Kidney glomerular epithelial cell (primary cell): ENCODE results near the gene ETS1.

Source experiments
- DNase-seq: peaks from one replicate; lab custom pipeline; 2025; lab: John Stamatoyannopoulos, UW

ETS1 gene

DNA sequence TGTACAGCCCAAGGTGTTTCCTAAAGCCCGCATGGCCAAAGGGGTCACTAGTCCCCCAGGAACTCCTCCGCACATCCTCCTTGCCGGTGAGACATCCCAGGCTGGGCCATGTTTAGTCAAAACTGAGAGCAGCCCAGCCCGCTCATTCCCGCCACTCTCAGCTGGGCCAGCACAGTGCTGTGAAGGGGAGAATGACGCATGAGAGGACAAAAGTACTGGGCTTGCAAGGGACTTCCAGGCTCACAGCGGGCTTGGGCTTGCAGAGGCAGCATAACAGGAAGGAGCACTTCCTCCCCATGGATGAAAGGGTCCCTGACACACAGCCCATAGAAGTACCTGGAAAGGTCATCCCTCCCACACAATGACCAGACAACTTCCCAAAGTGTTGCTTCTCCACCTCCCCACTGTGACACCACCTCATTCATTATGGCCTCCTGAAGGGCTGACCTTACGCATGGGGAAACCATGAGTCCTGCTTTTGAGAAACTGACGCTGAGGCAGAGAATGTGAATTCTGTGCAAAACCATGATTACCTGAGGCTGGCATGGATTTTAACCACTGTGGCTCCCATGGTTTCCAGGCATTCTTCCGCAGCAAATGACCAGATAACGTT is 19.1 kb downstream of the ETS1 start:
- no peak for DNase-seq

DNA sequence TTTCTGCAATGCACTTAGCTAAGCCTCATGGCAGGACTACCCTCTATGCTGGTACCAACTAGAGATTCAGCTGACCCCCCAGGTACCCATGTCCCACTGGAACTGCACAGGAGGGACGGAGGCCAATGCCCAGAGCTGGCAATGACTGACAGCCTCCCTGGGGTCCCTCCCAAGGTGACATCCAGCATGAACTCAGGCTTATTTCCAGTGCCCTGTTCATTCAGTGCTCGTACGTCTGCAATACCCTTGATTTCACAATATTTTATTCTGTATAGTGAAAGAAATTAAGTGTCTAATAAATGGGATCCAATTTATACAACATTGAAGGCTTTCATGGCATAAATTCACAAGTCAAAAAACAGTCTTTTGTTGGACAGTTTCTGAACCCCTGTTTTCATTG is 20.2 kb downstream of the ETS1 start:
- no peak for DNase-seq

- DNase-seq = no peak
Observed at GRCh38 chr11:128565881-128566280, 21.5 kb downstream of the ETS1 start.

GRCh38 chr11:128564642-128565245 is 22.6 kb downstream of the ETS1 start:
- DNase-seq = no peak

DNA sequence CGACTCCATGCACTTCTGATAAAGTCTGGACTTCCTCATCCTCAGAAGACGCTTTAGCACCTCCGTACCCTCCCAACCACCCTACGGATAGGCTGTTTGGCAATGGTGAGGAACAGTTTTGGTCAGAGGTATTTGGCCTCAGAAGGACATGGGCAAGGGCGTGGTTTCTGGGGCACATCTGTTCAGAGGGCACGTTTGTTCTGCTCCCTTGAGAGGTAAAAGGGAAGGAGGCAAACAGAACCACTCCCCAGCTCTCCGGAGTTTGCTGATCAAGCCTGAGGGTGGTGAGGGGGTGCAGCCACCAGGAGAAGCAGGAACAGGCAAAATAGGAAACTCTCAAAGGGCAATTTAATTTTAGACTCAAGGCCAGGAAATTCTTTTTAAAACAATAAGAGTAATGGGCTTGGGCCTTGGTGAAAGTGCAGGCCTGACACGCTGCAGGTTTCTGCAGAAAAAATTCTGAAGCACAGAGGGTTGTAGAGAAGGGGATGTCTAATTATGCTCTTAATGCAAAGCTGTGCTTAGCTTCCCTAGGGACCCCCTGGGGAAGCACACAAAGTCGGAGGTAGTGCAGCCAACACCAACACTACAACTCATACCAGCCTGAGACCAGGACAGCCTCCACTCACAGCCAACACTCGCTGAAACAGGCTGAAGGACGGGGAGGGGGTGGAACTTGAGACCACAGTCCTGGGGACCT is 23.3 kb downstream of the ETS1 start:
- DNase-seq = no peak

DNA sequence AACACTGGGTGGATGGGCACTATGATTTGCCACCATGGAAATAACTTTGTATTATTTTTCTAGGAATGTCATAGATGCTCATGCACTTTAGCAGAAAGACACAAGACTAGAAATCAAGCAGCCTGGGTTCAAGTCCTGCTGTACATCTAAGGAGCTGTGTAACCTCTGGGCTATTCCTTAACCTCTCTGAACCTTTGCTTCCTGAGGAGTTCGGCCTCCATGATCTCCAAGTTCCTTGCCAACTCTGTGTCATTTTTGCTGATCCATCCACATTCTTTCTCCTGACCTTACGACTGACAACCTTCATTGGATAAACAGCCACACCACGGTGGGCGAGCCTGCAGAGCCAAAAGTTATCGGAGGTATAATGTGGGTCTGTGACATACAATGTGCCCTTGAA is 24.1 kb downstream of the ETS1 start:
- no peak for DNase-seq

- no peak for DNase-seq
Observed at GRCh38 chr11:128559496-128560103, 27.8 kb downstream of the ETS1 start.

DNA sequence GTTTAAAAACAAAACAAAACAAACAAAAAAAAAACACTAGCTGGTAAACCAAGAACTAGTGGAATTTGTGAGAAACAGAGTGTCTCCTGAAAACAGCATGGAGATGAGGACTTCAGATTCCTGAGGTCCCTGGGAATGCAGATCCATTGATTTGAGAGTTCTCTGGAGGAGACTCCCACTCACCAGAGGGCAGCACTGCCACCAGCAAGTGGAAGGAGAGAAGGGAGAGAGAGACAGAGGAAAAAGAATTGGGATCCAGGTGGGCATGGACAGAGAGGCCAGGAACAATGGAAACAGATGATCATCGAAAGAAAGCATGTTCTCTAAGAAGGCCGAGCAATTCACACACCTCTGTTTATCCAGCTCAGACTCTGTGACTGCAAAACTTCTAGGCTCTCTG is 31.8 kb downstream of the ETS1 start:
- DNase-seq = no peak

GRCh38 chr11:128553662-128554362 is 33.5 kb downstream of the ETS1 start:
- DNase-seq = no peak

- peak; percentile 91 for DNase-seq
Observed at GRCh38 chr11:128552783-128553661, 34.3 kb downstream of the ETS1 start.

GRCh38 chr11:128551611-128552335 is 35.6 kb downstream of the ETS1 start:
- DNase-seq = no peak

DNA sequence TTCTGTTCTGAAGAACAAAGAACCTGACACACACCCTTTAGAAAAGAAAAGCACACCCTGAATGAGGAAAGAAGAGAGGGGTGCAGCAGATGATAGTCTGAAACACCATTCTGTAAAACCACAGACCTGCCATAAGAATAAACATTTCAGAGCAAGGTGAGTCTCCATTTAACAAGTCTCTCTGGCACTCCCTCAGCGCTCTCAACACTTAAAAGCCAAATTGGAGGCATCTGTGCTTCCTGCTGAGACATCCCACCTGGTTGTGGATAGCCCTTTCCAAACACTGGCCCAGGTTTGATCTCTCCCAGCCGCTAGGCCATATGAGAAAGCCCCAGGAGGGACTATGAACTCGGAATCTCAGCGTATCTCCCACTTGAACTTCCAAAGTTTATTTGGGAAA is 36.3 kb downstream of the ETS1 start:
- DNase-seq = no peak

GRCh38 chr11:128550261-128550821 is 37.0 kb downstream of the ETS1 start:
- no peak for DNase-seq

DNA sequence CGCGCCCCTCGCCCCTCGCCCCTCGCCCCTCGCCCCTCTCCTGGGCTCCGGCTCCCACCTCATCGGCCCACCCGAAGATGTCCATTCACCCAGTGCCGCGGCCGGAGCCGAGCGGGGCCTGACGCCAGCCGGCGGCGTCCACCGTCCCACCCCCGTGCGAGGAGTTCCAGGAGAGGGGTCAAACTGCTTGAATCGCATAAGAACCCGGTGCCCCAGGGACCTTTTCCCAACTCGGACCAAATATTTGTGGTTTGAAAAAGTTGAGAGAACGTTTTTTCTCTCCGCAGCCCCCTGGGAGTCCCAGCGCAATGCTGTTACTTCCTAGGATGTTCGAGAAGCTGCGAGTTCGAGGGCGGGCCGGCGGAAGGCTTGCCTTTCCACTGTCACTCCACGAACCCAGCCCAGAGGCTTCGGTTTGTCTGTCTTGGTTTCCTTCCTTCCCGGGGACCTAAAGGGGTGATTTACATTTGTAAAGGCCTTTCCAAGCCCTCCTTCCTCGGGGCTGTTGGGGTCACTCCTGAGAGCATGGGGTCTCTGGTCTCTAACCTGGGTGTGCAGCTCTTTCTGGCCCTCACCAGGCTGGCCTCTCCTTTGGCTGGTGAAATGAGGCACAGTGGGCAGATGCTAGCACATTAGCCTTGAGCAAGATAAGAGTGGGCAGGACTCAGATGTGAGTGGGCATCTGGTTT is 38.0 kb downstream of the ETS1 start:
- no peak for DNase-seq

GRCh38 chr11:128548649-128549255 is 38.6 kb downstream of the ETS1 start:
- DNase-seq = no peak

DNA sequence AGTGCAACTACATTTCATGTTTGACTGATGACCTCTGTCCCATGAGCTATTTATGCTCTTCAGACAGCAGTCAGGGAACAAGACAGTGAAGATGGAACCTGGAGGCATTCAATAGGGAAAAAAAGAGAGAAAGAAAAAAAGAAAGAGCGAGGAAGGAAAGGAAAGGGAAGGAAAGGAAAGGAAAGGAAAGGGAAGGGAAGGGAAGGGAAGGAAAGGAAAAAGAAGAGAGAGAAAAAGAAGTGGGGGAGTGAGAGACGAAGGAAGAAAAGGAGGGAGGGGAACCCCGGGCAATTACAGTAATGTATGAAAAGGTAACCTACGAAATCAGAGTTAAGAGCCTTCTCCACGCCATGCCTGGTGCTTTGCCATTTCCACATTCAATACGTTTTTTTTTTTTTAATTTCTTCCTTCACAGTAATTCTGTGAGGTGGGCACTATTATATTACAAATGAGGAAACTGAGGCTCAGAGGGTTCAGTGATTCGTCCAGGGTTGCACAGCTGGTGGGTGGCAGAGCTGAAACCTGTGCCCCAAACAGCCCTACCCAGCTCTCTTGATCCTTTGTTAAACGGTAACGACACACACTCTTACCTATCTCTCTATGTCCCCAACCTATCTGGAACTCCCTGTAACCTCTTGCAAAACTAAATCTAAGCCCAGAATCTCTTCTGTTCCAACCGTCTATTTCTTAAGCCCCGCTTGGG is 39.3 kb downstream of the ETS1 start:
- DNase-seq = no peak

DNA sequence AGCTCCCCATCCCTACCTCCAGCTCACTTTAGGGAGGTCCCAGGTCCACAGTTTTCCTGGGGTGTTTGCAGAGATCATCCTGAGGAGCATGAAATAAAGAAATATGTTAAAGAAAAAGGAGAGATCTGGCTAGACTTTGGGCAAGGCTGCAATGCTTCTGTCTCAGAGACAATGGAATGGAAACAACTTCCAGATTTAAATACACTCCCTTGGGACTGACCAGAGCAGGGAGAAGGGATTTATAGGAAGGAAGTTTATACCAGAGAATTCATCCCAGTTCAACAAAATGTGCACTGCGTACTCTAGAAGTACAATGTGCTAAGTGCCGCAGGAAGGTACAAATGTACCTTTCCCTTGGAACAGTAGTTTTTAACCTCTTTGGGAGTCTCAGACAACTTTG is 40.4 kb downstream of the ETS1 start:
- DNase-seq = no peak

GRCh38 chr11:128544471-128545051 is 42.8 kb downstream of the ETS1 start:
- peak; percentile 7 for DNase-seq
